Activated CD4-positive, CD25-positive, alpha-beta regulatory T cell treated with anti-CD3 and anti-CD28 coated beads, Interleukin-2, amount 50 U/mL, for 24 hours (primary cell): ENCODE data around the gene PCAT7.
"Not testable (repeated sequence)": the region's sequence is repeated elsewhere in the genome, so short reads cannot be mapped to it uniquely, and the experiment has no call there.

ENCODE experiments used
- ATAC-seq, 2 donors: fragments of 150-1000 bp; cut with Tn5 transposase; one replicate each; pipeline ENCODE4 v1.10.0; 2021; ENCODE audit warnings: mild to moderate bottlenecking in 1 of 2, moderate library complexity in 1 of 2

The PCAT7 gene

GRCh38 chr9:94554439-94555331 lies at the start of gene PCAT7:
Gene PCAT7, plus strand, starts transcription at chr9:94555083.
- peak; percentile 56 to 71 for ATAC-seq

GRCh38 chr9:94506370-94506769 lies 48.5 kb upstream of the PCAT7 start:
- not testable (repeated sequence) for ATAC-seq

- ATAC-seq = no peak
These were observed 47.2 kb upstream of the PCAT7 start for GRCh38 chr9:94507531-94508258.

GRCh38 chr9:94511134-94511954 lies 43.5 kb upstream of the PCAT7 start:
- no peak for ATAC-seq

GRCh38 chr9:94511955-94512265 lies 43.0 kb upstream of the PCAT7 start:
- no peak for ATAC-seq

GRCh38 chr9:94514722-94515121 lies 40.2 kb upstream of the PCAT7 start:
- ATAC-seq = no peak

- ATAC-seq = no peak
These were observed 37.6 kb upstream of the PCAT7 start for GRCh38 chr9:94517254-94517653.

- ATAC-seq = no peak
These were observed 29.4 kb upstream of the PCAT7 start for GRCh38 chr9:94525396-94526035.

GRCh38 chr9:94526271-94526670 lies 28.6 kb upstream of the PCAT7 start:
- ATAC-seq = no peak

- ATAC-seq = no peak
These were observed 27.9 kb upstream of the PCAT7 start for GRCh38 chr9:94526951-94527350.

- no peak for ATAC-seq
These were observed 26.0 kb upstream of the PCAT7 start for GRCh38 chr9:94528886-94529285.

GRCh38 chr9:94533155-94533554 lies 21.7 kb upstream of the PCAT7 start:
- no peak for ATAC-seq

GRCh38 chr9:94533601-94534000 lies 21.3 kb upstream of the PCAT7 start:
- ATAC-seq = no peak

- no peak for ATAC-seq
These were observed 20.0 kb upstream of the PCAT7 start for GRCh38 chr9:94534901-94535300.

GRCh38 chr9:94538908-94539307 lies 16.0 kb upstream of the PCAT7 start:
- ATAC-seq = no peak

GRCh38 chr9:94544335-94544734 lies 10.5 kb upstream of the PCAT7 start:
- not testable (repeated sequence) for ATAC-seq

- ATAC-seq = no peak
These were observed 8.9 kb upstream of the PCAT7 start for GRCh38 chr9:94545940-94546339.

GRCh38 chr9:94553029-94553938 lies 1.6 kb upstream of the PCAT7 start:
- ATAC-seq = no peak

- no peak for ATAC-seq
These were observed 825 bp upstream of the PCAT7 start for GRCh38 chr9:94554078-94554438.

GRCh38 chr9:94557376-94557775 lies 2.5 kb downstream of the PCAT7 start:
- no peak for ATAC-seq

GRCh38 chr9:94560237-94560636 lies 5.4 kb downstream of the PCAT7 start:
- peak; percentile 28 to 43 for ATAC-seq

- no peak for ATAC-seq
These were observed 8.7 kb downstream of the PCAT7 start for GRCh38 chr9:94563548-94563947.
